Panc1 (cell line): ENCODE measurements around the gene AGGF1.

ENCODE experiments used
- CTCF ChIP-seq: fragments of 450-650 bp; IDR thresholded peaks from 2 replicates; pipeline ENCODE4 v1.5.1; 2017; ENCODE audit warnings: mild to moderate bottlenecking
- POLR2AphosphoS5 ChIP-seq: IDR thresholded peaks from 2 replicates; pipeline ENCODE4 v1.6.1; 2012; ENCODE audit warnings: mild to moderate bottlenecking, low read depth, low read length, moderate library complexity
- REST ChIP-seq, 2 experiments: IDR thresholded peaks; 2 replicates each; pipeline ENCODE4 v1.6.1; 2011 to 2012; ENCODE audit warnings: low read depth in 2 of 2, control low read depth in 1 of 2, low read length in 1 of 2, mild to moderate bottlenecking in 1 of 2, moderate library complexity in 1 of 2; ENCODE audit not compliant: insufficient read depth in 1 of 2
- SIN3A ChIP-seq: IDR thresholded peaks from 2 replicates; pipeline ENCODE4 v1.6.1; 2012; ENCODE audit warnings: low read depth, mild to moderate bottlenecking, low read length, moderate library complexity, borderline replicate concordance; ENCODE audit not compliant: insufficient read depth

GRCh38 chr5:77016962-77017361, 13.2 kb upstream of the AGGF1 start:
- TF ChIP-seq CTCF, result no peak
- TF ChIP-seq POLR2AphosphoS5, result no peak
- no peak for TF ChIP-seq SIN3A
- no peak for TF ChIP-seq REST (IDR thresholded peaks at IDR 0.05; ENCODE audit: insufficient read depth in 1 of 2, low read depth in 2 of 2, low read length in 1 of 2)
